HEK293 (cell line): Measurements from ENCODE around the gene GPLD1.

Source experiments
- CTCF ChIP-seq: fragments of 450-650 bp; formaldehyde crosslinking; IDR thresholded peaks from 2 replicates; pipeline ENCODE4 v1.5.1; 2016; ENCODE audit warnings: missing biosample characterization, missing genetic modification characterization
- FEZF1 ChIP-seq: fragments of 450-650 bp; formaldehyde crosslinking; IDR thresholded peaks from 2 replicates; pipeline ENCODE4 v1.5.1; 2016; ENCODE audit warnings: missing biosample characterization, missing genetic modification characterization
- GLI2 ChIP-seq: fragments of 450-650 bp; formaldehyde crosslinking; IDR thresholded peaks from 2 replicates; pipeline ENCODE4; 2017; ENCODE audit warnings: missing biosample characterization, missing genetic modification characterization, low read depth, borderline replicate concordance
- YY1 ChIP-seq: fragments of 450-650 bp; formaldehyde crosslinking; IDR thresholded peaks from 2 replicates; pipeline ENCODE4 v1.5.1; 2018; ENCODE audit warnings: missing biosample characterization, missing genetic modification characterization
- ZNF248 ChIP-seq: fragments of 450-650 bp; formaldehyde crosslinking; IDR thresholded peaks from 2 replicates; pipeline ENCODE4 v1.5.1; 2017; ENCODE audit warnings: missing biosample characterization, missing genetic modification characterization
- ZNF416 ChIP-seq: fragments of 450-650 bp; formaldehyde crosslinking; IDR thresholded peaks from 2 replicates; pipeline ENCODE4 v1.5.1; 2016; ENCODE audit warnings: missing biosample characterization, missing genetic modification characterization
- ZNF658 ChIP-seq: fragments of 450-650 bp; formaldehyde crosslinking; IDR thresholded peaks from 2 replicates; pipeline ENCODE4; 2016; ENCODE audit warnings: missing biosample characterization, missing genetic modification characterization
- TF ChIP-seq, protein P1 (sequence below): fragments of 450-650 bp; formaldehyde crosslinking; IDR thresholded peaks from 2 replicates; pipeline ENCODE4 v1.5.1; 2016; ENCODE audit warnings: missing biosample characterization, missing genetic modification characterization

DNA sequence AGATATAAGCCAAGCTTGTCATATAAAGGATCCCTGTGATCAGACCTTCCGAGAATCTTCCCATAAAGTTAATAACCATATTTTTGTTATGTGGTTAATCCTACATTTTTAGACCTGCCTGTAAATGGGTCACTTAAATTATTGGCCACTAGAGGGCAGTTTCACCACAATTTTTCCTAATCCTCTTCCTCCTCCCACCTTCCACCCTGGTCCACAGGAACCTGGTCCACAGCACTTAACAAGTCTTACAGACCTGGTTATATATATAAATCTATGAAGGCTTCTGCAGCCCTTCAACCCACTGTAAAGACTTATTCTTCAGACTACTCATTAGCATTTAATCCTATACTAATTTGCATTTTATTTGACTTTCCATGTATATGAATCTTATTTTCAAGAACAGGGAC lies 58.3 kb downstream of the GPLD1 start:
- TF ChIP-seq ZNF248 (tag by site-specific recombination) = no peak
- TF ChIP-seq GLI2 (tag by site-specific recombination) = no peak
- no peak for TF ChIP-seq CTCF
- no peak for TF ChIP-seq FEZF1
- no peak for TF ChIP-seq YY1 (tag by site-specific recombination)
- TF ChIP-seq ZNF658 = no peak
- no peak for TF ChIP-seq ZNF416 (tag by site-specific recombination)
- TF ChIP-seq, protein P1, sequence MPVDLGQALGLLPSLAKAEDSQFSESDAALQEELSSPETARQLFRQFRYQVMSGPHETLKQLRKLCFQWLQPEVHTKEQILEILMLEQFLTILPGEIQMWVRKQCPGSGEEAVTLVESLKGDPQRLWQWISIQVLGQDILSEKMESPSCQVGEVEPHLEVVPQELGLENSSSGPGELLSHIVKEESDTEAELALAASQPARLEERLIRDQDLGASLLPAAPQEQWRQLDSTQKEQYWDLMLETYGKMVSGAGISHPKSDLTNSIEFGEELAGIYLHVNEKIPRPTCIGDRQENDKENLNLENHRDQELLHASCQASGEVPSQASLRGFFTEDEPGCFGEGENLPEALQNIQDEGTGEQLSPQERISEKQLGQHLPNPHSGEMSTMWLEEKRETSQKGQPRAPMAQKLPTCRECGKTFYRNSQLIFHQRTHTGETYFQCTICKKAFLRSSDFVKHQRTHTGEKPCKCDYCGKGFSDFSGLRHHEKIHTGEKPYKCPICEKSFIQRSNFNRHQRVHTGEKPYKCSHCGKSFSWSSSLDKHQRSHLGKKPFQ (tag by site-specific recombination) = no peak
